Occipital lobe (tissue), 3 donors: ENCODE results near the gene MTRFR. TPM values are rescaled to one million over a fixed set of nuclear protein-coding genes. Genes with fewer than 3 reads are reported as not detected.

ENCODE experiments used
- DNase-seq: peaks from one replicate; lab custom pipeline; 2025; lab: John Stamatoyannopoulos, UW
- small RNA-seq: library from RNA; depleted of rRNA; stranded (forward); fragments of <200 nt; gene quantifications from one replicate; pipeline ENCODE3, GENCODE V24; 2014
- total RNA-seq: library from RNA; depleted of rRNA; stranded (reverse); fragments of >200 nt; gene quantifications from one replicate; pipeline ENCODE4 v1.2.3, GENCODE V29; 2014

The MTRFR gene
- total RNA-seq, 1 donor from 2014 or later, result 13.9 TPM

GRCh38 chr12:123270214-123271000, 37.2 kb downstream of the MTRFR start:
- DNase-seq, result no peak

GRCh38 chr12:123271001-123271668, 37.9 kb downstream of the MTRFR start:
- peak; percentile 52 for DNase-seq

- DNase-seq, result no peak
Measured at GRCh38 chr12:123273166-123273565, 39.9 kb downstream of the MTRFR start.

- DNase-seq, result no peak
Measured at GRCh38 chr12:123278101-123278627, 44.9 kb downstream of the MTRFR start.

GRCh38 chr12:123280971-123281370, 47.7 kb downstream of the MTRFR start:
- no peak for DNase-seq

GRCh38 chr12:123282111-123282510, 48.9 kb downstream of the MTRFR start:
- DNase-seq, result no peak

GRCh38 chr12:123283461-123283860, 50.2 kb downstream of the MTRFR start:
- no peak for DNase-seq

GRCh38 chr12:123284669-123285068, 51.4 kb downstream of the MTRFR start:
- DNase-seq, result no peak

GRCh38 chr12:123286652-123287373, 53.6 kb downstream of the MTRFR start:
- DNase-seq, result no peak

- DNase-seq, result no peak
Measured at GRCh38 chr12:123288751-123289346, 55.6 kb downstream of the MTRFR start.

- no peak for DNase-seq
Measured at GRCh38 chr12:123289911-123290310, 56.7 kb downstream of the MTRFR start.

- DNase-seq, result no peak
Measured at GRCh38 chr12:123293178-123293760, 60.0 kb downstream of the MTRFR start.

- no peak for DNase-seq
Measured at GRCh38 chr12:123305136-123305535, 71.9 kb downstream of the MTRFR start.

- DNase-seq, result no peak
Measured at GRCh38 chr12:123306200-123306599, 73.0 kb downstream of the MTRFR start.

Small RNA genes lying within 50 kb of the gene (small RNA-seq; reads per million reads assigned to genes)
- gene RNA5SP375, result not detected

Other genes starting within 250 kb of the MTRFR start
- gene PITPNM2, start 82.3 kb upstream of the MTRFR start, total RNA-seq, result 9.0 TPM
- gene MPHOSPH9, start 295 bp upstream of the MTRFR start, total RNA-seq, result 101 TPM
- 75.0 TPM for gene CDK2AP1, start 38.4 kb downstream of the MTRFR start, total RNA-seq
- gene SBNO1, start 131.4 kb downstream of the MTRFR start, total RNA-seq, result 48.4 TPM
- gene KMT5A, start 150.7 kb downstream of the MTRFR start, total RNA-seq, result 31.5 TPM
- gene RILPL2, start 203.2 kb downstream of the MTRFR start, total RNA-seq, result 0.78 TPM
- gene SNRNP35, start 224.7 kb downstream of the MTRFR start, total RNA-seq, result 25.4 TPM